ENCODE measurements around the gene ARMC5.
A peak's percentile ranks its signal among the peaks of the same experiment; 100 is the strongest.

Gene ARMC5

DNA sequence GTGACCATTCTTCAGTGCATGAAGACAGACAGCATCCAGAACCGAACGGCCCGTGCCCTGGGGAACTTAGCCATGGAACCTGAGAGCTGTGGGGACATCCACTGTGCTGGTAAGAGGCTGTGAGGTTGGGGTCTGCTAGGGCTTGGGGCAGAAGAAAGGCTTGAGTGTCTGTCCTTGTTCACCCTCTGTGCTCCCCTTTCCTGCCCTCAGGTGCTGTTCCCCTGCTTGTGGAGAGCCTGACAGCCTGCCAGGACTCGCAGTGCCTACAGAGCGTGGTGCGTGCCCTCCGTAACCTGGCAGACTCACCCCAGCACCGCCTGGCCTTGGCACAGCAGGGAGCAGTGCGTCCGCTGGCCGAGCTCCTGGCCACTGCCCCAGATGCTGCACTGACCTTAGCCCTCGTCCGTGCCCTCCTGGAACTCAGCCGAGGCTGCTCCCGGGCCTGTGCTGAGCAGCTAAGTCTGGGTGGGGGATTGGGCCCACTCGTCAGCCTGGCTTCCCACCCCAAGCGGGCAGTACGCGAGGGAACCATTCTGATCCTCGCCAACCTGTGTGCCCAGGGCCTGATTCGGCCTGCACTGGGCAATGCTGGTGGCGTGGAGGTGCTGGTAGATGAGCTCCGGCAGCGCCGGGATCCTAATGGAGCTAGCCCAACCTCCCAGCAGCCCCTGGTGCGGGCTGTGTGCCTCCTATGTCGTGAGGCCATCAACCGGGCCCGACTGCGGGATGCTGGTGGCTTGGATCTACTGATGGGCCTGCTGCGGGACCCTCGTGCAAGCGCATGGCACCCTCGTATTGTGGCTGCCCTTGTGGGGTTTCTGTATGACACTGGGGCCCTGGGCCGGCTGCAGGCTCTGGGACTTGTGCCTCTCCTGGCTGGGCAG is 2.9 kb downstream of the ARMC5 start:
- no peak for DNase-seq

DNA sequence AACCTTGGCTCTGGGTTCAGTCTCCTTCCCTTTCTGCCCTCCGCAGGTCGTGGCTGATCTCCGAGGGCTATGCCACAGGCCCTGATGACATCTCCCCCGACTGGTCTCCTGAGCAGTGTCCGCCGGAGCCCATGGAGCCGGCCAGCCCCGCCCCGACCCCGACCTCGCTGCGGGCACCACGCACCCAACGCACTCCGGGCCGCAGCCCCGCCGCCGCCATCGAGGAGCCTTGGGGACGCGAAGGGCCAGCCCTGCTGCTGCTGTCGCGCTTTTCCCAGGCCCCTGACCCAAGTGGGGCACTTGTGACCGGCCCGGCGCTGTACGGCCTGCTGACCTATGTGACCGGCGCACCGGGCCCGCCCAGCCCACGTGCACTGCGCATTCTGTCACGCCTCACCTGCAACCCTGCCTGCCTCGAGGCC is 5.1 kb downstream of the ARMC5 start:
- no peak for DNase-seq

DNA sequence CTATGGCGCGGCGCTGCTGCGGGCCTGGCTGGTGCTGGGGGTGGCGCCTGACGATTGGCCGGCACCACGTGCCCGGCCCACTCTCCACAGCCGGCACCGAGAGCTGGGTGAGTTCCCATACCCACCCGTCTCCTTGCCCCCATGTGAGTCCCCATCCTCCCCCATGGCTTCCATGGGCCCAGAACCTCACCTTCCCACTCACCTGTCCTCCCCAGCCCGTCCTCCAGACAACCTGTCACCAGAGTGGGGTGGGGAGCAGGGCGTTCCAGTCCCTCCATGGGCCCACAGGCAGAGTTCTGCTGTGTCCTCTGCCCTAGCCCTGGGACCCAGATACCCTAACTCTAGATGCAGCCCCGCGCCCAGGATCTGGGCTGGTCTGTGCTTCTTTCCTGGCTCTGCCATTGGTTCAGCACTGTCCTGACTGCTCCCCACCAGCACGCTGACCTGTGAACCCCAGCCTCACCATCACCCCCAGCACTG is 5.5 kb downstream of the ARMC5 start:
- no peak for DNase-seq

DNA sequence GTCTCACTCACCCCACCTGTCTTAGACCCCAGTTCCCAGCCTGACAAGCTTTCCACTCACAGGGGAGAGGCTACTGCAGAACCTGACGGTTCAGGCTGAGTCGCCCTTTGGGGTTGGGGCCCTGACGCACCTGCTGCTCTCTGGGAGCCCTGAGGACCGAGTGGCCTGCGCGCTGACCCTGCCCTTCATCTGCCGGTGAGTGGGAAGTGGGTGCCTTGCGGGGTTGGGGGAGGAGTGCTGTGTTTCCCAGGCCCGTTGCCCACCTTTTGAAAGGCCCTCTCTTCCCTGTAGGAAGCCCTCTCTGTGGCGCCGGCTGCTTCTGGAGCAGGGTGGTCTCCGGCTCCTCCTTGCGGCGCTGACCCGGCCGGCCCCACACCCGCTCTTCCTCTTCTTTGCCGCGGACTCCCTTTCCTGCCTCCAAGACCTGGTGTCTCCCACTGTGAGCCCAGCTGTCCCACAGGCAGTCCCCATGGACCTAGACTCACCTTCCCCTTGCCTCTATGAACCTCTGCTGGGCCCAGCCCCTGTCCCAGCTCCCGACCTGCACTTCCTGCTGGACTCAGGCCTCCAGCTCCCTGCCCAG is 6.6 kb downstream of the ARMC5 start:
- no peak for DNase-seq

DNA sequence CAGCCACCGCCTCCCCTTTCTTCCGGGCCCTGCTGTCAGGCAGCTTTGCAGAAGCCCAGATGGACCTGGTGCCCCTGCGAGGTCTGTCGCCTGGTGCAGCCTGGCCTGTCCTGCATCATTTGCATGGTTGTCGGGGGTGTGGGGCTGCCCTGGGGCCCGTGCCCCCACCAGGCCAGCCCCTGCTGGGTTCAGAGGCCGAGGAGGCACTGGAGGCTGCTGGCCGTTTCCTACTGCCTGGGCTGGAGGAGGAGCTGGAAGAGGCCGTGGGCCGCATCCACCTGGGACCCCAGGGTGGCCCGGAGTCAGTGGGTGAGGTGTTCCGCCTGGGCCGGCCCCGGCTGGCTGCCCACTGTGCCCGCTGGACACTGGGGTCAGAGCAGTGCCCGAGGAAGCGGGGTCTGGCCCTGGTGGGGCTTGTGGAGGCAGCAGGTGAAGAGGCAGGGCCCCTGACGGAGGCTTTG is 7.1 kb downstream of the ARMC5 start:
- DNase-seq = no peak

GRCh38 chr16:31467151-31467773 is 8.0 kb downstream of the ARMC5 start:
- peak; percentile 29 for DNase-seq

DNA sequence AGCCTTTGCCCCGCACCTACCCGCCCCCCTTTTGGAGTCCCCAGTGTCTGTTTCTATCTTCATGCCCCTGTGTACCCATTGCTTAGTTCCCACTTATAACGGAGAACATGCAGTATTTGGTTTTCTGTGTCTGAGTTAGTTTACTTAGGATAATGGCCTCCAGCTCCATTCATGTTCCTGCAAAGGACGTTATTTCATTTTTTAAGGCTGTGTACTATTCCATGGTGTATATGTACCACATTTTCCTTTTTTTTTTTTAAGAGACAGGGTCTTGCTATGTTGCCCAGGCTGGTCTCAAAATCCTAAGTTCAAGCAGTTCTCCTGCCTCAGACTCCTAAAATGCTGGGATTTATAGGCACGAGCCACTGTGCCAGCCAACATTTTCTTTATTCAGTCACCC is 8.6 kb downstream of the ARMC5 start:
- no peak for DNase-seq

DNA sequence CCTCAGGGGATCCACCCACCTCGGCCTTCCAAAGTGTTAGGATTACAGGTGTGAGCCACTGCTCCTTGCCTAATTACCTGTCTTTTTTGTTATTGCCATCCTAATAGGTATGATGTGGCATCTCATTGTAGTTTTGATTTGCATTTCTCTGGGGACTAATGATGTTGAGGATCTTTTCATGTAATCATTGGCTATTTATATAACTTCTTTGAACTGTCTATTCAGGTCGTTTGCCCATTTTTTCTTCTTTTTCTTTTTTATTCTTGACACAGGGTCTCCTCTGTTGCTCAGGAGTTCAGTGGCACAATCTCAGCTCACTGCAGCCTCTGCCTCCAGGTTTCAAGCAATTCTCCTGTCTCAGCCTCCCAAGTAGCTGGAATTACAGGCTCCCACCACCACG is 11.3 kb downstream of the ARMC5 start:
- DNase-seq = no peak

GRCh38 chr16:31471241-31471874 is 12.1 kb downstream of the ARMC5 start:
- DNase-seq = no peak

GRCh38 chr16:31471875-31472708 is 12.8 kb downstream of the ARMC5 start, which contains the start of gene TGFB1I1:
TGFB1I1 (plus strand) TSS chr16:31472152; CDS start chr16:31472189, 37 bp downstream.
- DNase-seq = no peak

GRCh38 chr16:31472709-31473203 is 13.5 kb downstream of the ARMC5 start:
- DNase-seq = peak; percentile 60

- DNase-seq = no peak
Observed at GRCh38 chr16:31473264-31473984, 14.1 kb downstream of the ARMC5 start.

DNA sequence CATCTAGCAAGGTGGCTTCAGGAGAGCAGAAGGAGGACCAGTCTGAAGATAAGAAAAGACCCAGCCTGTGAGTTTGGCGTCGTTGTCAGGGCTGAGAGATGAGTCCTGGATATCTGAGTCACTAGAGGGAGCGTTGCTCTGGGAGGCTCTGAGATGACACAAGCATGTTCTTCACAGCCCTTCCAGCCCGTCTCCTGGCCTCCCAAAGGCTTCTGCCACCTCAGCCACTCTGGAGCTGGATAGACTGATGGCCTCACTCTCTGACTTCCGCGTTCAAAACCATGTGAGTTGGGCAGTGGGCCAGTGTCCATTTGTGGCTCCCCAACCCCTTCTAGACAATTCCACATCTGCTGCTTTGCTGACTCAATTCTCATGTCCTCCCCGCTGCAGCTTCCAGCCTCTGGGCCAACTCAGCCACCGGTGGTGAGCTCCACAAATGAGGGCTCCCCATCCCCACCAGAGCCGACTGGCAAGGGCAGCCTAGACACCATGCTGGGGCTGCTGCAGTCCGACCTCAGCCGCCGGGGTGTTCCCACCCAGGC is 14.9 kb downstream of the ARMC5 start:
- no peak for DNase-seq

DNA sequence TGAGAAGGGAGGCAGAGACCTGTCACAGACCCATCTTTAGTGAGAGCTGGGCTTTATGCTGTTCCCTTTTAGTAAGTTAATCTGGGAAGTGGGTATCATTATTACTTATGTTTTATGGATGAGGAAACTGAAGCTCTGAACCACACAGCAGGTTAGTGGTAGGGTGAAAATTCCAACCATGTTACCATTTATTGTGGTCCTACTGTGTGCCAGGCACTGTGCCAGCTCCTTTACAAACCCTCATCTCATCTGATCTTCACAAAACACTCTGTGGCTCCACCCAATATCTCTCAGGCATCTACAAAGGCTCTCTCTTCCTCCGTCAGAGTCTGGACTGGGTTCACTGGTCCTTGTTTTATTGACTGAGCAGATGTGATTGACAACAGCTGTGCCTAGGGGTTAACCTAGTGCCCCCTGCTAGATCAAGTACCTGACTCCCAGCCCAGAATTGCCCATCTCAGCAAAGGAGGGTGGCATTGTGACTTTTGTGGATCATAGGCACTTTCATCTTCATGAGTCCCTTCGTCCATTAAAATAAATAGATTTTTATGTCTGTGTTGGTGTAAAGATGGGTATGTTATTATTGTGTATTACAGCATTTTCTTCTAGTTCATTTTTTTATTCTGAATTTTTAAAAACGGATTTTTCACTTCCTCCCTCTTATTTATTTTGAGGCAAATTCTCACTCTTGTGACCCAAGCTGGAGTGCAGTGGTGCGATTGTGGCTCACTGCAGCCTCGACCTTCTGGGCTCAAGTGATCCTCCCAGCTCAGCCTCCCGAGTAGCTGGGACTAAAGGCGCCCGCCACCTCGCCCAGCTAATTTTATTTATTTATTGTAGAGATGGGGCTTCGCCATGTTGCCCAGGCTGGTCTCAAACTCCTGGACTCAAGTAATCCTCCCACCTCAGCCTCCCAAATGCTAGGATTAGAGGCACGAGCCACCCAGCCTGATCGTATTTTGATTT is 15.8 kb downstream of the ARMC5 start:
- DNase-seq = no peak

DNA sequence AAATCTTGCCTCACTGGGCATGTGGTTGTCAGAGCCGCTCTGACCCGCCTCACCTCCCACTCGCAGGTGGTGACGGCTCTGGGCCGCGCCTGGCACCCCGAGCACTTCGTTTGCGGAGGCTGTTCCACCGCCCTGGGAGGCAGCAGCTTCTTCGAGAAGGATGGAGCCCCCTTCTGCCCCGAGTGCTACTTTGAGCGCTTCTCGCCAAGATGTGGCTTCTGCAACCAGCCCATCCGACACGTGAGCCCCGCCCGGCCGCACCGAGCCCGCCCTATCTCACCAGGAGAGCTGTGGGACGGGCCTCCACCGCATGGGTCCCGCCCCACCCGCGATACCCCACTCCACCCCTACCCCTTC is 16.6 kb downstream of the ARMC5 start:
- peak; percentile 38 for DNase-seq

DNA sequence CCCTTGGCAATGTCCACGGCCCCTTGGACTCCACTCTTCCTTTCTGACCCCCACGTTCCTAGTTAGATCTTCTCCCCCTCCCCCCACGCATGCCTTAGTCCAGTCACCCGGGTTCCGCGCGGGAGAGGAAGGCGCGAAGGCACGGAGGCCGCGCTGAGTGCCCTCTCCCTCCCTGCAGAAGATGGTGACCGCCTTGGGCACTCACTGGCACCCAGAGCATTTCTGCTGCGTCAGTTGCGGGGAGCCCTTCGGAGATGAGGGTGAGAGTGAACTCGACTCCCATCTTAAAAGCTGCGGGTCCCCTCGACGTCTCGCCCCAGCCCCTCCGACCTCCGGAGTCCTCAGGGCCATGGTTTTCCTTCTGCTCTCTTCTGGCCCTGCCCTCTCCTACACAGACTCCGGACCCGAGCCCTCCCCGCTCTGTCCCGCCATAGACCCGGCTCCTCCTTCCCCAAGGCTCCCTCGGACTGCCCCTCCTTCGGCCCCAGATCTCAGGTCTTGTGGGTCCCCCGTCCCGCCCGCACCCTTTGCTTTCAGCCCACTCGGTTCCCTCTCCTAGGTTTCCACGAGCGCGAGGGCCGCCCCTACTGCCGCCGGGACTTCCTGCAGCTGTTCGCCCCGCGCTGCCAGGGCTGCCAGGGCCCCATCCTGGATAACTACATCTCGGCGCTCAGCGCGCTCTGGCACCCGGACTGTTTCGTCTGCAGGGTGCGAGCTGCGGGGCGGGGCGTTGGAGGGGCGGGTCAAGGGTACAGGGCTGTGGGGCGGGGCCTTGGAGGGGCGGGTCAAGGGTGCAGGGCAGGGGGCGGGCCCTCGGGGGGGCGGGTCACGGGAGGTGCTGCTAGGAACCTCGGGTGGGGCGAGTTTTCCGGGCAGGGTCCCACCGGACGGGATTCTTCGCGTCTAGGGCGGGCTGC is 17.3 kb downstream of the ARMC5 start:
- DNase-seq = peak; percentile 91

DNA sequence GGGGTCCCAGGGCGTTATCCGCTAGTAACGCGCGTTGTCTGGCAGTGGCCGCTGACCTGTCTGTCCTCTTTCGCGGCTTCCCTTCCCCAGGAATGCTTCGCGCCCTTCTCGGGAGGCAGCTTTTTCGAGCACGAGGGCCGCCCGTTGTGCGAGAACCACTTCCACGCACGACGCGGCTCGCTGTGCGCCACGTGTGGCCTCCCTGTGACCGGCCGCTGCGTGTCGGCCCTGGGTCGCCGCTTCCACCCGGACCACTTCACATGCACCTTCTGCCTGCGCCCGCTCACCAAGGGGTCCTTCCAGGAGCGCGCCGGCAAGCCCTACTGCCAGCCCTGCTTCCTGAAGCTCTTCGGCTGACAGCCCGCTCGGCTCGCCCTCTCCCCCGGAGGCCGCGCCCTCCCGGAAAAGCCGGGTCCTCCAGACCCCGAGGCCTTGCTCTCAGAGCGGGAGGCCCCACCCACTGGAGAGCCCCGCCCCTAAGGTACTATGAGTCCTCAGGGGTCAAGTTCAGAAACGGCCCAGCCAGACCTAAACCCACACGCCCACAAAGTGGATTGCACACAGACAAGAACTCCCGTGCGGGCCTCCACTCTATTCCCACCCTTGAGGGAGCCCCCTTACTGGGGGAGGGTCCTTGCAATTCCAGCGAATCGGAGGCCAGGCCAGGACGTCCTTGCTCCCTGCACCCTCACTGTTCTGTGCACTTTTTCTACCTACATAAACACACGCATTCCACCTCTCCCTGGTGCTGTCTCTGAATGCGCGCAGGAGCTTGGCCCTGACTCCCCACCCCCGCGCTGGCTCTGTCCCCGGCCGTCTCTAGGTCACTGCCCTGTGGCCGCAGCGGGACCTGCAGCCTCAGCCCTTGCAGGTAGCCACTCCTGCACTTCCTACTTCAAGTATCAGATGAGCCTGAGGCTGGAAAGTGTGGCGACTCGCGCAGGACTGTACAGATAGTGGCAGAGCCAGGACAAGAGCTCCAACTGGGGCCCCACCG is 18.2 kb downstream of the ARMC5 start:
- peak; percentile 39 for DNase-seq
